ENCODE measurements around the gene CACUL1.

CACUL1 gene

GRCh38 chr10:118769898-118770600 is 15.3 kb upstream of the CACUL1 start:
- TF ChIP-seq CTCF (conservative IDR thresholded peaks at IDR 0.05; ENCODE audit: control insufficient read depth, insufficient read depth, low read depth, low read length) = no peak

GRCh38 chr10:118768041-118768919 is 13.5 kb upstream of the CACUL1 start:
- DNase-seq (ENCODE audit: low read depth) = peak; percentile 8
- H3K4me3 ChIP-seq (ENCODE audit: control insufficient read depth, low read depth, low read length) = no peak overlapping the region
- TF ChIP-seq CTCF (conservative IDR thresholded peaks at IDR 0.05; ENCODE audit: control insufficient read depth, insufficient read depth, low read depth, low read length) = no peak

More at GRCh38 chr10:118769898-118770600, 15.3 kb upstream of the CACUL1 start:
- H3K4me3 ChIP-seq (ENCODE audit: control insufficient read depth, low read depth, low read length) = no peak overlapping the region
- DNase-seq (ENCODE audit: low read depth) = no peak

GRCh38 chr10:118767297-118768040 is 12.7 kb upstream of the CACUL1 start:
- TF ChIP-seq CTCF (conservative IDR thresholded peaks at IDR 0.05; ENCODE audit: control insufficient read depth, insufficient read depth, low read depth, low read length) = no peak
- no peak overlapping the region for H3K4me3 ChIP-seq (ENCODE audit: control insufficient read depth, low read depth, low read length)
- no peak for DNase-seq (ENCODE audit: low read depth)

- no peak for TF ChIP-seq CTCF (conservative IDR thresholded peaks at IDR 0.05; ENCODE audit: control insufficient read depth, insufficient read depth, low read depth, low read length)
- DNase-seq (ENCODE audit: low read depth) = no peak
- no peak overlapping the region for H3K4me3 ChIP-seq (ENCODE audit: control insufficient read depth, low read depth, low read length)
These were observed 9.4 kb upstream of the CACUL1 start for GRCh38 chr10:118764195-118764594.

GRCh38 chr10:118763202-118763988 is 8.6 kb upstream of the CACUL1 start:
- no peak for TF ChIP-seq CTCF (conservative IDR thresholded peaks at IDR 0.05; ENCODE audit: control insufficient read depth, insufficient read depth, low read depth, low read length)
- peak; percentile 45 for DNase-seq (ENCODE audit: low read depth)
- no peak overlapping the region for H3K4me3 ChIP-seq (ENCODE audit: control insufficient read depth, low read depth, low read length)

- no peak for TF ChIP-seq CTCF (conservative IDR thresholded peaks at IDR 0.05; ENCODE audit: control insufficient read depth, insufficient read depth, low read depth, low read length)
- no peak overlapping the region for H3K4me3 ChIP-seq (ENCODE audit: control insufficient read depth, low read depth, low read length)
- no peak for DNase-seq (ENCODE audit: low read depth)
These were observed 5.5 kb upstream of the CACUL1 start for GRCh38 chr10:118760265-118760664.

All from fibroblast of mammary gland (primary cell).